HG03095 (cell line): Measurements from ENCODE around the gene ARVCF.

Source experiments
- ATAC-seq: cut with Tn5 transposase; IDR thresholded peaks from one replicate; pipeline ENCODE4 v1.9.1; 2021; ENCODE audit warnings: moderate library complexity; ENCODE audit not compliant: unreplicated experiment

The ARVCF gene

DNA sequence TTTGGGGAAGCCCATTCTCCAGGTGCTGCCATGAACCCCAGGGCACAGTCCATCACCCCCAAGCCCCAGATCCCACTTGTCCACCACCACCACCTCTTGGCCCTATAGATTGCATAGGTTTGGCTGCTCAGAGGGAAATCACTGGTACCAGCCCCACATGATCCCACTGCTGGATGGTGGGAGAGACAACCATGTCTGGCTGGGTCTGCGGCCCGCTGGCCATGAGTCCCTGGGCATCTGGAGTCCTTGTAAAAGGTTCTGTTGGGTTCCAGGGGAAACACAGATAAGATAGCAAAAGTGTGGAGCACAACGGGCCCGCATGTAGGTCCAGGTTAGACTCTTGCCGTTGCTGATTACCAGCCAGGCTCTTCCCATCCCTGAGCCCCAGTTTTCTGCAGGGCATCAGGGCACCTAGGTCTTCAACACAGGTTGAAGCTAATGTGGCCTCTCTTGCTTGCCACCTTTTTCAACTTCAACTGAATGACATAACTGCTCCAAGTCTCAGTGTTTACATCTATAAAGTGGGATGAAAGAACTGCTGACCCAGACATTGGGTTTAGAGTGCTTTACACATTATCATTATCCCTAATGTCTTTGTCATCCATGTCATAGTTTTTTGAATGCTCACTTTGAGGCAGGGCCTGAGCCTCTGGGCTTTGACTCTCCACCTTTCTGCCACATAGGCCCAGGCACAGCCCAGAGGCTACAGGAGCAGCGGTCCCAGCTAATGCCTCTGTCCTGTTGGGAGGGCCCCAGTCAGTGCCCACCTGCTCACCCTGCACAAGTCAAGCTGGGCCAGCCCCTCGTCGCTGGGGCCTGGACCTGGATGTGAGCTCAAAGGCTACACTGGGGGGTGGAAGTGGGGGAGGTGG lies 3.3 kb upstream of the ARVCF start:
- ATAC-seq: no peak

GRCh38 chr22:20018001-20018400 lies 1.4 kb upstream of the ARVCF start:
- ATAC-seq: no peak

DNA sequence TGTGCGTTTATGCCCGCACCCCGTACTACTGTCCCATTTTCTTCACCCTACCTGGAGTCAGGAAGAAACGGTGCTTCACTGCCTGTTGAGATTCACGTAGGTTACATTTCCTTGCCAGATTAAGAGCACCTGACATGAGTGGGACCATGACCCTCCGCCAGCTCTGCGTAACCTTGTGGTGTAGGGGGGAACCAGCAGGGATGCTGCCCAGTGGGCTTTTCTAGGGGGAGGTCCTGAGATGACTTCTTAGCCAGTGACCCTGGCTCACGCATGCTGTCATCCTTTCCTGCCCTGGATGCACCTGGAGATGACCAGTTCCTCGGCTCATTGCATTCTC lies 967 bp upstream of the ARVCF start:
- ATAC-seq: no peak

DNA sequence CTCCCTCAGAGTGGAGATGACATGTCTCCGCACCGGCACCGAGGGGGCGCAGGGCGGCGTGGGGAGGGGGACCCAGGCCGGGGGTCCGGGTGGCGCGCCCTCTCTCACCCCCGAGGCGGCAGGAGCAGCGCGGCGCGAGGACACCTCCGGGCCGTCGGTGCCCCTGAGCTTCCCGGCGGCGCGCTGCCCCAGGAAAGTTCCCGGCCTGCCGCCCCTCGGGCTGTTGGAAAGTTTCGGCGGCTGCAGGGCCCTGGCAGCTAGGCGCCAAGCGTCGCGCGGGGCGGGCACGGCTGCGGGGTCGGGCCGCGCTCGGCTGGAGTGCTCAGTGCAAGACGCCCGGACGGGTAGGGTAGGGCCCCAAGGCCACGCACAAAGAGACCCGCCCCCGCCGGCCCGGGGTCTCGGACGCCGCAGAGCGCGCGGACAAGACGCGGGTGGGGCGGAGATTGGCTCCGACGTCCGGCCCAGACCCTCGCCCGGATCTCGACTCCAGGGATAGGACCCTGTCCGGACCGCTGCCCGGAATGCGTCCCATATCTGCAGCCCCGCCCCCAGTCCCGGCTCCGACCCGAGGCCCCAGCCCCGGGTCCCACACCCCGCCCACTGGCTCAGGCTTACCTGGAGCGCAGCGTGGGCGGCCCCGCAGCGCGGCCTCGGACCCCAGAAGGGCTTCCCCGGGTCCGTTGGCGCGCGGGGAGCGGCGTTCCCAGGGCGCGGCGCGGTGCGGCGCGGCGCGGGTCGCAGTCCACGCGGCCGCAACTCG lies 471 bp downstream of the ARVCF start:
- ATAC-seq: no peak

DNA sequence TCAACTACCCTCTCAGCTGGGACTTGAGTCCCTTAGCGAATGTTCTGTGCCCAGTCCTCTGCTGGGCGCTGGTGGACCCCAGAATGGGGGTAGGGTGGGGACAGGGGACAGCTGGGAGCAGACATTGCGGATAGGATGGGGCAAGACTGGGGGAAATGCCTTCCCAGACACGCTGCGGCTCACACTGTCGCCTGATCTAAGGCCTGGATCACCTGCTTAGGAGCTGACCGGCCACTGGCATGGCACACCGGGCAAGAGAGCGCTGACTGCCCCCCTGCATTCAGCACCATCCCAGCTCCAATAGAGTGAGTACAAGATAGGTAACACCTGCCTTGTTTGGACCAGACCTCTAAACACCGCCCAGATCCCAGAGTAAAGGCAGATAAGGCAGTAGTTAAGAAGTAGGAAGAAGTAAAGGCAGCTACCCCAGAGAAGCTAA lies 1.4 kb downstream of the ARVCF start:
- no peak for ATAC-seq

- no peak for ATAC-seq
These were observed 2.0 kb downstream of the ARVCF start for GRCh38 chr22:20014526-20015186.

- ATAC-seq: no peak
These were observed 3.2 kb downstream of the ARVCF start for GRCh38 chr22:20013382-20013871.

DNA sequence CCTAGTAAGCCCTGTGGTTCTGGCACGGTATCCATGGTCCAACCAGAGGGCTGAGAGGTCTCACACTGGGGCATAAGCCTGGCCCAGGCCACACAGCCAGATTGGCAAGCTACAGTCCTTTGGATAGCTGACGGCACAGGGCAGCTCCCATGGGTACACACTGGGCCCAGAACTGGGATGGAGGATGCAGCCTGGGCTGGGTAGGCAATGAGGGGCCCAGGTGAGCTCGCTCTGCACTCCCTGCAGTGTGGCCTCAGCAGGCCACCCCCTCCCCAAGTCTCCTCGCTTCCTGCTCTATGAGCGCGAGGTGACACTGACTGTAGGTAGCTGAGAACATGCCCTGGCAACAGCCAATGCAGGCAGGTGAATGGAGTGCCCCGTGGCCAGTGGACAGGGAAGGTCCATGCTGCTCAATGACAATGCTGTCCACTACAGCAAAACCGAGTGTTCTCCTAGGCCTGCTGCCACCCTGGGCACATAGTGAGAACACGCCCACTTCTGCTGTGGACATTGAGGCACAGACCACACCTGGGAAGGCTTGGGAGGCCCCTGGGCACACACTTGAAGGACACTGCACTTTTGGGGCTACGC lies 3.8 kb downstream of the ARVCF start:
- no peak for ATAC-seq

DNA sequence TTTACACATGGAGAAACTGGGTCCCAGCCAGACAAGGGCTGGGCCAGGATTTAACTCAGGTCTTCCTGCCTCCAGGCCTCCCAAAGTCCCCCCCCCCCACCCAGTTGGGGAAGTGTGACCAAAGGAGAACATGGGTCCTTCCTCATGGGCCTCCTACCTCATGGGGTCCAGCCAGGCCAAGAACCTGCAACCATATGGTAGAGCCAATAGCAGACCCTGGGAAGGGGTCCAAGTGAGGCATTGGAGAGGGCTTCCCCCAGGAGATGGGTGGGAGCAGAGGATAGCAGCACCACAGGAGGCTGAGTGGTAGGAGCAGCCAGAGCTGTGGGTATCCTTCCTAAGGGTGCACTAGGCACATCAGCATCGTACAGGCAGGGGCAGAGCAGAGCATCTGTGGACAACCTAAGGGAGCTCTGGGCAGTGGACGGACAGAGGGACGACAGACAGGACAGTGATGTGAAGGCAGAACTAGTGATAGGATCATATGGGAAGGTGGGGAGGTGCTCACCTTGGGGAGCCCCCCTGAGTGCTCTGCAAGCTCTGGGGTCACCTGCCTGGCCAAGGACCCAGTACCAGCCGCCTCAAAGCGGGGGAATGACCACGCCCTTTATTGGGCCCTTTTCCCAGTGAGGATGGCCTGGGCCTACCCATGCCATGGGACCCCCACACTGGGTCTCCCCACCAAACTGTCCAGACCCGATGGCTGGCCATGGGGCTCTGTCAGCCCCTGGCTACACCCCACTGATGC lies 4.5 kb downstream of the ARVCF start:
- no peak for ATAC-seq

DNA sequence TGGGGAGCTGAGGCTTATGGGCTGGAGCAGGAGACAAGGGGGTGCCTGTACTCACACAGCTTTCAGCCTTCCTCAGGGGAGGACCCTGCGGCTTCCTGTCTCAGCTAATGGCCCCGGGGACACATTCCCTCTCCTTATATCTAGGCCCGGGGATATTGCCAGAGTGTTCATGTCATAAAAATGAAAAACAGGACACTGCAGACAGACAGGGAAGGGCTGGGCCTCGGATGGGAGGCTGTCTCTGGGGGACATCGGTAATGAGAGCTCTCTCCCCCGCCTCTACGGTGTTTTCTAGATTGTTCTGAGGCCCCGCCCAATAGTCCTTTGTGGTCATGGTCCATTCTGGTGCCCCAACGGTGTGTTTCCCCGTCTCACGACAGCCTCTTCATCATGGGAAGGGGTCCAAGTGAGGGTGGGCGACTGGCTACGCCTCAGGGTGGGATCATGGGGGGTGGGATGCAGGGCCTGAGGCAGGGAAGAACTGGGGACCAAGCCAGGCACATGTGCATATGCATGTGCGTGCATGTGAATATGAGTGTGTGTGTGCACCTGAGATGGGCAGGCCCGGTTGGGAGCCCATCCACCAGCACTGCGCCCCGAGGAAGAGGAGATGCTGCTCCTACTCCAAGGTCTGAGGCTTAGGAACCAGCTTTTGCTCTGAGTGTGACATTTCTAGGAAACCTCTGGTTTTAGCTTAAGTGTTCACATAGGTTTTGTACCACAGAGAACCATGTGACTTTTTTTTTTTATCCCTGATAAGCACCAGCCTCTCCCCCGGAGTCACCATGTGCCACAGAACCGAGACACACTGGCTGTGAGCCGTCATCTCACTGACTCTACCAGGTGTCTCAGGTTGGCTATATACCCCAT lies 5.3 kb downstream of the ARVCF start:
- no peak for ATAC-seq

- no peak for ATAC-seq
These were observed 6.1 kb downstream of the ARVCF start for GRCh38 chr22:20010307-20011122.

GRCh38 chr22:20009582-20010306 lies 6.9 kb downstream of the ARVCF start:
- no peak for ATAC-seq

DNA sequence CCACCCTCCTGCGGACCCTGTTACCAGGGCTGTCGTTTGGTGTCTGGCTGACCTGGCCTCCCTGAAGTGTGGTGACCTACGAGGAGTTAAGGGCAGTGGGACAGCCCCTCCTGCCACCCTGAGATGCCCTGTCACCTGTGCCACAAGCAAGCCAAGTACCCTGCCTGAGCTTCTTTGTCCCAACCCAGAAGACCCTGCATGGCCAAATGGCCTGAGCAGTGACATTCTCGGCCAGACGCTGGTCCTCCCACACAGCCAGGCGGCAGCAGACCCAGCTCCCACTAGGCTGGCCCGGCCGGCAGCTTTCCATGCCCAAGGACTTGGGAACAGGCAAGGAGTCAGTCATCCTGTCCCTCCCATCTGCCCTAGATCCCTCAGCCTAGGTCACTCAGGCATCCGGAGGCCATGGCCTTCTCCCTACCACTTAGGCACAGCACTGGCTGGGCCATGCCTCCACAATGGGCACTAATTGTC lies 7.6 kb downstream of the ARVCF start:
- no peak for ATAC-seq

DNA sequence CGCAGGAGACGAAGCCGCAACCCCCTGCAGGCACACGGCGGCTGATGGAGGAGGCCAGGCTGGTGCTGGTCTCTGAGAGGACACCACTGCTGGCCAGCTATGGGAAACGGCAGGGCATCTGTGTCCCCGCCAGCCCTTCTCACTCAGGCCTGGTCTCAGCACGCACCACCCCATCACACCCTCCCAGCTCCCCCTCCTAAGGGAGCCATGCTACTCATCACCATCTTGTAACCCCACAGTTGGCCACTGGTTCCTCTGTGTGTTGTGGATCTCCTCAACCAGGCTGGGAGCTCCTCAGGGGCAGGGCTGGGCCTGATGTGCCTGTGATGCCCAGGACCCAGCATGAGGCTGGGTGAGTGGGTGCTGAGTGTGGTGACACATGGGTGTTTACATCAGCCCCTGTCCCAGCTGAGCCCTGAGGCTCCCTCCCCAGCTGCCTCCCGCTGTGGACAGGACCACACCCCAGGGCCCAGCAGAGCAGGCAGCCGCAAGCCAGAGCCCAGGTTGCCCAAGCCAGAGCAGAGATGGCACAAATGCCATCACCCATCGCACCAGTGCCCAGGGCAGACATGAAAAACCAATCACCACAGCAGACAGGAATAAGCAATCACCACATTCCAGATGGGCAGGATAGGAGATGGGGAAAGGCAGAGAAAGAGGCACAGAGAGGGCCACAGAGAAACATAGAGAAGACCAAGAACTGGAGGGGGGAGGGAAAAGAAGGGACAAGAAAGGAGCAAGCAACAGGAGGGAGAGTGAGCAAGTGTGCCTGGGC lies 8.2 kb downstream of the ARVCF start:
- ATAC-seq: no peak

DNA sequence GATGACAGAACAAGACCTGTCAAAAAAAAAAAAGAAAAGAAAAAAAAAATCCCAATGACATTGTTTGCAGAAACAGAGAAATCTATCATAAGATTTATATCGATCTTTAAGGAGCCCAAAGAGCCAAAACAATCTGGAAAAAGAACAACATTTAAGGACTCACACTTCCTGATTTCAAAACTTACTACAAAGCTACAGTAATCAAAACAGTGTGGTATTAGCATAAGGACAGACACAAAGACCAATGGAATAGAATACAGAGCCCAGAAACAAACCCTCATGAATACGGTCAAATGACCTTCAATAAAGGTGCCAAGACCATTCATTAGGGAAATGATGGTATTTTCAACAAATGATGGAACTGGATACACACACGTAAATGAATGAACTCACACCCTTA lies 12.2 kb downstream of the ARVCF start:
- no peak for ATAC-seq

GRCh38 chr22:20003304-20003703 lies 13.3 kb downstream of the ARVCF start:
- ATAC-seq: no peak

- no peak for ATAC-seq
These were observed 14.0 kb downstream of the ARVCF start for GRCh38 chr22:20002636-20003035.
